Neural cell (in vitro differentiated cells): ENCODE data around the gene NLRP12.

ENCODE experiments used
- EZH2 ChIP-seq: fragments of 200-600, 300-800 bp; shearing (Covaris generic), sonication (generic); IDR thresholded peaks from 2 replicates; pipeline ENCODE4 v1.6.1; 2014; ENCODE audit warnings: antibody characterized with exemption, low read length, borderline replicate concordance, mild to moderate bottlenecking; ENCODE audit not compliant: insufficient read depth, poor library complexity, severe bottlenecking
- POLR2AphosphoS5 ChIP-seq: IDR thresholded peaks from 2 replicates; pipeline ENCODE4 v1.6.1; 2012

- TF ChIP-seq POLR2AphosphoS5 (no peak), EZH2 (no peak)
Measured at GRCh38 chr19:53868892-53869804, 45.0 kb upstream of the NLRP12 start.
